B cell (primary cell): ENCODE data around the gene UBQLN4. TPM values are rescaled to one million over a fixed set of nuclear protein-coding genes. Genes with fewer than 3 reads are reported as not detected.

Experiments used
- ATAC-seq: fragments of 200-7000 bp; cut with Tn5 transposase; one replicate; pipeline ENCODE4 v1.10.0; 2021; ENCODE audit warnings: low read depth, mild to moderate bottlenecking, moderate number of reproducible peaks, moderate library complexity
- CTCF ChIA-PET: fragments of 350-600 bp; sonication (Branson Sonifier 250); formaldehyde crosslinking; loops from one replicate; lab custom pipeline; 2021; ENCODE audit warnings: antibody characterized with exemption, inconsistent platforms; lab: Charles Lee
- POLR2A ChIA-PET: fragments of 350-600 bp; sonication (Branson Sonifier 250); formaldehyde crosslinking; loops from one replicate; lab custom pipeline; 2021; ENCODE audit warnings: antibody characterized with exemption; lab: Charles Lee
- DNase-seq: peaks from one replicate; pipeline ENCODE4 v3.0.0; 2013
- H2AFZ ChIP-seq: 2 replicates; pipeline ENCODE4 v1.6.1; 2012; ENCODE audit warnings: mild to moderate bottlenecking, low read depth, low read length; ENCODE audit not compliant: insufficient read depth, poor library complexity, severe bottlenecking
- H3K27ac ChIP-seq, 2 donors: 1 replicate in 1 of 2; 2 replicates in 1 of 2; pipeline ENCODE4 v1.5.1; 2012 to 2013; ENCODE audit warnings: low read length in 2 of 2, mild to moderate bottlenecking in 2 of 2, moderate library complexity in 1 of 2
- H3K27me3 ChIP-seq, 4 experiments: fragments of 200-600 bp in 1 of 4; sonication (generic) in 1 of 4; replicated peaks in 1 of 4; 1 replicate in 2 of 4; 2 replicates in 2 of 4; pipeline versions ENCODE4 v1.6.1 to v1.7.0; 2013 to 2016; ENCODE audit warnings: low read length in 3 of 4, mild to moderate bottlenecking in 2 of 4, mixed read lengths in 1 of 4, moderate library complexity in 1 of 4; ENCODE audit not compliant: insufficient read depth in 4 of 4, control insufficient read depth in 3 of 4; ENCODE audit errors: control extremely low read depth in 1 of 4
- H3K36me3 ChIP-seq, 2 experiments: replicated peaks in 1 of 2; 1 replicate in 1 of 2; 2 replicates in 1 of 2; pipeline versions ENCODE4 v1.6.1 to v1.7.1; 2013; ENCODE audit warnings: low read length in 1 of 2; ENCODE audit not compliant: insufficient read depth in 2 of 2, control insufficient read depth in 1 of 2; ENCODE audit errors: control extremely low read depth in 1 of 2, extremely low read depth in 1 of 2
- H3K4me1 ChIP-seq, 2 donors: fragments of 200-600 bp in 1 of 2; sonication (generic) in 1 of 2; 1 replicate in 1 of 2; 2 replicates in 1 of 2; pipeline versions ENCODE4 v1.5.1 to v1.6.1; 2013 to 2017; ENCODE audit warnings: low read length in 2 of 2; ENCODE audit not compliant: control insufficient read depth in 2 of 2, insufficient read depth in 2 of 2
- H3K4me2 ChIP-seq: replicated peaks from 2 replicates; pipeline ENCODE3; 2012; ENCODE audit warnings: mild to moderate bottlenecking, low read depth, low read length; ENCODE audit not compliant: poor library complexity, severe bottlenecking
- H3K4me3 ChIP-seq, 5 experiments: fragments of 200-600 bp in 1 of 5; sonication (generic) in 1 of 5; 1 replicate in 3 of 5; 2 replicates in 2 of 5; pipeline versions ENCODE4 v1.5.1 to v1.7.0; 2011 to 2016; ENCODE audit warnings: low read length in 4 of 5, mild to moderate bottlenecking in 4 of 5, low read depth in 2 of 5, control low read depth in 1 of 5, moderate library complexity in 1 of 5; ENCODE audit not compliant: insufficient read depth in 1 of 5; ENCODE audit errors: control extremely low read depth in 1 of 5, extremely low read depth in 1 of 5
- H3K79me2 ChIP-seq: fragments of 200-600 bp; sonication (generic); one replicate; pipeline ENCODE4 v1.6.0; 2016; ENCODE audit warnings: low read length; ENCODE audit not compliant: control insufficient read depth, insufficient read depth
- H3K9ac ChIP-seq: fragments of 200-600 bp; sonication (generic); 2 replicates; pipeline ENCODE4 v1.6.1; 2017; ENCODE audit warnings: mild to moderate bottlenecking, low read length, moderate library complexity
- H3K9me3 ChIP-seq, 3 donors: one replicate each; pipeline versions ENCODE4 v1.6.1 to v1.7.1; 2013; ENCODE audit warnings: low read length in 2 of 3; ENCODE audit not compliant: control insufficient read depth in 2 of 3, insufficient read depth in 1 of 3; ENCODE audit errors: control extremely low read depth in 1 of 3
- H4K20me1 ChIP-seq: 2 replicates; pipeline ENCODE4 v1.6.0; 2012; ENCODE audit warnings: mild to moderate bottlenecking, low read length; ENCODE audit not compliant: insufficient read depth, control insufficient read depth, poor library complexity, severe bottlenecking
- H3K27ac Mint-ChIP-seq: one replicate; pipeline ENCODE4 v1.8.0; 2021; ENCODE audit warnings: mixed read lengths
- H3K27me3 Mint-ChIP-seq: one replicate; pipeline ENCODE4 v1.8.0; 2021; ENCODE audit warnings: mixed read lengths
- H3K4me1 Mint-ChIP-seq: one replicate; pipeline ENCODE4 v1.8.0; 2021; ENCODE audit warnings: mixed read lengths
- H3K4me3 Mint-ChIP-seq: one replicate; pipeline ENCODE4 v1.8.0; 2021; ENCODE audit warnings: mixed read lengths
- H3K9me3 Mint-ChIP-seq: one replicate; pipeline ENCODE4 v1.8.0; 2022; ENCODE audit warnings: mixed read lengths; ENCODE audit not compliant: insufficient read depth
- EZH2 ChIP-seq: IDR thresholded peaks from 2 replicates; pipeline ENCODE4 v1.6.1; 2012; ENCODE audit warnings: borderline replicate concordance, low read depth, mild to moderate bottlenecking, moderate library complexity, low read length; ENCODE audit not compliant: insufficient read depth, poor library complexity, severe bottlenecking
- WGBS: methylation state at CpG from one replicate; pipeline ENCODE4 v1.1.5; 2013; ENCODE audit warnings: missing lambda C conversion rate; ENCODE audit not compliant: insufficient coverage; 5-methylcytosine and 5-hydroxymethylcytosine counted together
- intact Hi-C: fragments of 100-400 bp; cut with micrococcal nuclease; formaldehyde crosslinking; loops from one replicate; pipeline ENCODE4 v1.10.0; 2022
- polyA plus RNA-seq: library from polyadenylated mRNA; depleted of rRNA; stranded (reverse); fragments of >200 nt; gene quantifications from 2 replicates; pipeline ENCODE4 v1.2.3, GENCODE V29; 2012
- total RNA-seq, 2 donors: library from RNA; stranded (reverse); fragments of 120-200 nt in 1 of 2; gene quantifications; 1 replicate in 1 of 2; 2 replicates in 1 of 2; pipeline versions ENCODE4 v1.2.3 to v1.2.4, GENCODE V29; 2013 to 2022
- TF ChIP-seq, protein P1 (sequence below): fragments of 200-600 bp; IDR thresholded peaks from one replicate; pipeline ENCODE4 v1.8.0; 2022; ENCODE audit warnings: antibody characterized with exemption, mild to moderate bottlenecking

Gene UBQLN4
- total and polyA plus RNA-seq, 2 donors (not counting 1 experiment from before 2014, with no cell fraction given), result 20.9 to 39.0 TPM

DNA sequence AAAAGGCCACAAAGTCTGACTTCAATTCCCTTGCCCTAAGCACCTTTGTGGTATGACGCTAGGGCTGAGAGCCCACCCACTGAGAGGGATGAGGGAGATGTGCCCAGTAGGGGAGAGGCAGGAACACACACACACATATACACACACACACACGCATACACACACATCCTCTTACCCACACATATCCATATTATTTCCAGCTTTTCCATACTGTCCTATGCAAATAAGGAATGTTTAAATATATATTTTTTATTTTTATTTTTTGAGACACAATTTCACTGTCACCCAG lies 10.3 kb upstream of the UBQLN4 start:
- ChIA-PET POLR2A (no interaction called here), CTCF (interaction anchor here (1.0 to 1.1 kb wide), 2 partner anchors 66 to 182 kb away, joined by 3 to 5 read pairs; no protein-coding TSS in a partner anchor)
- no peak overlapping the region for H3K4me3 Mint-ChIP-seq

DNA sequence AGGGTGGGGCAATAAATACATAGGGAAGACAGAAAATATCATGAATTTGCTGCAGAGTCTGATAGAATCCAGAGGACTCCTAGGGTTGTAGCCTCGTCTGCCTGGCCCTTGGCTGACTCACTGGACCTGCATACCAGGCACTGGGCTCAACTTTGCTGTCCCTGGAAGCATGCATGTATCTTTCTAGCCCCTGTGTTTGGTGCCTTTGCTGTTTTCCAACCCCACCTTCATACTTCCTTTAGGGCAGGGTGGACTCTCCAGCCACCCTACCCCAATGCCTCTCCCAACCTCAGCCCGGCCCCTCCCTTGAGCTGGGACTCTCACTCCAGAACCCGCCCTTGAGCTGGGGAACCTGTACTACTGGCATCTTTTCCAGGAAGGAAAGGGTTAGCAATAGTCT lies 8.6 kb upstream of the UBQLN4 start:
- POLR2A ChIA-PET, result no interaction called here
- no peak overlapping the region for H3K4me2 ChIP-seq

More for the DNA sequence above, 10.3 kb upstream of the UBQLN4 start:
- H3K4me3 ChIP-seq, result no peak overlapping the region
- no peaks in the 10 kb centered on the region for H3K4me1 Mint-ChIP-seq
- no peaks in the 10 kb centered on the region for H3K36me3 ChIP-seq
- no peaks in the 10 kb centered on the region for H3K9me3 ChIP-seq
- TF ChIP-seq, protein P1, sequence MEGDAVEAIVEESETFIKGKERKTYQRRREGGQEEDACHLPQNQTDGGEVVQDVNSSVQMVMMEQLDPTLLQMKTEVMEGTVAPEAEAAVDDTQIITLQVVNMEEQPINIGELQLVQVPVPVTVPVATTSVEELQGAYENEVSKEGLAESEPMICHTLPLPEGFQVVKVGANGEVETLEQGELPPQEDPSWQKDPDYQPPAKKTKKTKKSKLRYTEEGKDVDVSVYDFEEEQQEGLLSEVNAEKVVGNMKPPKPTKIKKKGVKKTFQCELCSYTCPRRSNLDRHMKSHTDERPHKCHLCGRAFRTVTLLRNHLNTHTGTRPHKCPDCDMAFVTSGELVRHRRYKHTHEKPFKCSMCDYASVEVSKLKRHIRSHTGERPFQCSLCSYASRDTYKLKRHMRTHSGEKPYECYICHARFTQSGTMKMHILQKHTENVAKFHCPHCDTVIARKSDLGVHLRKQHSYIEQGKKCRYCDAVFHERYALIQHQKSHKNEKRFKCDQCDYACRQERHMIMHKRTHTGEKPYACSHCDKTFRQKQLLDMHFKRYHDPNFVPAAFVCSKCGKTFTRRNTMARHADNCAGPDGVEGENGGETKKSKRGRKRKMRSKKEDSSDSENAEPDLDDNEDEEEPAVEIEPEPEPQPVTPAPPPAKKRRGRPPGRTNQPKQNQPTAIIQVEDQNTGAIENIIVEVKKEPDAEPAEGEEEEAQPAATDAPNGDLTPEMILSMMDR, result no peak
- no peak for TF ChIP-seq EZH2
- H3K27me3 Mint-ChIP-seq, result no peaks in the 10 kb centered on the region
- H3K9me3 Mint-ChIP-seq, result no peaks in the 10 kb centered on the region
- H3K27ac Mint-ChIP-seq, result no peak overlapping the region
- intact Hi-C loops, result no loop called here
- H3K79me2 ChIP-seq, result no peaks in the 10 kb centered on the region
- H3K9ac ChIP-seq, result no peak overlapping the region
- H2AFZ ChIP-seq, result no peak overlapping the region
- ATAC-seq (no peak), DNase-seq (no peak)
- H3K4me2 ChIP-seq, result no peak overlapping the region
- no CpG with 5 or more reads among the region's 2 CpGs for WGBS
- H3K27me3 ChIP-seq, result no peaks in the 10 kb centered on the region
- no peak overlapping the region for H3K27ac ChIP-seq
- no peaks in the 10 kb centered on the region for H3K4me1 ChIP-seq
- H4K20me1 ChIP-seq, result no peaks in the 10 kb centered on the region

More for the DNA sequence above, 8.6 kb upstream of the UBQLN4 start:
- Histone ChIP-seq H3K4me1 (no peaks in the 10 kb centered on the region), H3K9ac (no peak overlapping the region), H3K27me3 (no peaks in the 10 kb centered on the region), H3K4me3 (no peak overlapping the region), H3K27ac (no peak overlapping the region), H3K36me3 (peaks cover 0 to 5% of the 10 kb centered on the region in 2 experiments), H2AFZ (no peak overlapping the region), H3K79me2 (no peaks in the 10 kb centered on the region), H3K9me3 (no peaks in the 10 kb centered on the region), H4K20me1 (no peaks in the 10 kb centered on the region)
- CTCF ChIA-PET, result interaction anchor here (0.7 kb wide), 2 partner anchors 11 to 33 kb away, joined by 3 to 4 read pairs; no protein-coding TSS in a partner anchor
- H3K9me3 Mint-ChIP-seq, result no peaks in the 10 kb centered on the region
- intact Hi-C loops, result no loop called here
- WGBS, result 100% methylated on average over 1 of the region's 3 CpGs
- ATAC-seq (no peak), DNase-seq (no peak)
- no peaks in the 10 kb centered on the region for H3K4me1 Mint-ChIP-seq
- TF ChIP-seq EZH2, result no peak
- TF ChIP-seq, protein P1, result no peak
- H3K27me3 Mint-ChIP-seq, result no peaks in the 10 kb centered on the region
- no peak overlapping the region for H3K27ac Mint-ChIP-seq
- no peak overlapping the region for H3K4me3 Mint-ChIP-seq
